Activated gamma-delta T cell treated with Interleukin-2 at 50 U/mL for 16 hours (primary cell): ENCODE measurements around the gene CHL1.

Experiments used
- DNase-seq: peaks from one replicate; pipeline ENCODE4 v3.0.0-alpha.2; 2020

CHL1 gene

GRCh38 chr3:288417-288816 is 91.9 kb downstream of the CHL1 start:
- no peak for DNase-seq

- no peak for DNase-seq
Measured at GRCh38 chr3:291028-291427, 94.5 kb downstream of the CHL1 start.

GRCh38 chr3:291646-292436 is 95.3 kb downstream of the CHL1 start:
- no peak for DNase-seq

GRCh38 chr3:294096-294495 is 97.5 kb downstream of the CHL1 start:
- DNase-seq: no peak

- DNase-seq: no peak
Measured at GRCh38 chr3:294581-294980, 98.0 kb downstream of the CHL1 start.

GRCh38 chr3:295166-295565 is 98.6 kb downstream of the CHL1 start:
- no peak for DNase-seq

- no peak for DNase-seq
Measured at GRCh38 chr3:297585-297984, 101.0 kb downstream of the CHL1 start.

GRCh38 chr3:299590-300301 is 103.2 kb downstream of the CHL1 start:
- DNase-seq: no peak

- DNase-seq: no peak
Measured at GRCh38 chr3:307182-307581, 110.6 kb downstream of the CHL1 start.

GRCh38 chr3:308597-309321 is 112.2 kb downstream of the CHL1 start:
- DNase-seq: no peak

- DNase-seq: no peak
Measured at GRCh38 chr3:312160-312733, 115.7 kb downstream of the CHL1 start.

GRCh38 chr3:312911-313310 is 116.3 kb downstream of the CHL1 start:
- DNase-seq: no peak

GRCh38 chr3:317012-317411 is 120.4 kb downstream of the CHL1 start:
- no peak for DNase-seq

- DNase-seq: no peak
Measured at GRCh38 chr3:318903-319302, 122.3 kb downstream of the CHL1 start.

GRCh38 chr3:324423-324822 is 127.9 kb downstream of the CHL1 start:
- no peak for DNase-seq

- no peak for DNase-seq
Measured at GRCh38 chr3:325495-325894, 128.9 kb downstream of the CHL1 start.

GRCh38 chr3:330494-331115 is 134.0 kb downstream of the CHL1 start:
- DNase-seq: no peak

GRCh38 chr3:331881-332280 is 135.3 kb downstream of the CHL1 start:
- DNase-seq: no peak

- no peak for DNase-seq
Measured at GRCh38 chr3:332701-333100, 136.1 kb downstream of the CHL1 start.

- DNase-seq: no peak
Measured at GRCh38 chr3:335240-335639, 138.7 kb downstream of the CHL1 start.

- DNase-seq: no peak
Measured at GRCh38 chr3:339351-339750, 142.8 kb downstream of the CHL1 start.

GRCh38 chr3:341998-342397 is 145.4 kb downstream of the CHL1 start:
- DNase-seq: no peak

GRCh38 chr3:346186-346585 is 149.6 kb downstream of the CHL1 start:
- no peak for DNase-seq
